ENCODE measurements around the gene PCNX4.

Gene PCNX4

GRCh38 chr14:60211153-60211552 is 119.4 kb downstream of the PCNX4 start:
- TF ChIP-seq CTCF (IDR thresholded peaks at IDR 0.05; ENCODE audit: control insufficient read depth, extremely low read depth, insufficient read depth), result no peak
- no peak overlapping the region for H3K4me3 ChIP-seq (ENCODE audit: low read depth, low read length)
- no peak for DNase-seq (ENCODE audit: low read depth)

GRCh38 chr14:60212503-60213371 is 121.0 kb downstream of the PCNX4 start:
- no peak for TF ChIP-seq CTCF (IDR thresholded peaks at IDR 0.05; ENCODE audit: control insufficient read depth, extremely low read depth, insufficient read depth)
- no peak overlapping the region for H3K4me3 ChIP-seq (ENCODE audit: low read depth, low read length)
- DNase-seq (ENCODE audit: low read depth), result no peak

GRCh38 chr14:60214003-60214402 is 122.3 kb downstream of the PCNX4 start:
- DNase-seq (ENCODE audit: low read depth), result no peak
- no peak overlapping the region for H3K4me3 ChIP-seq (ENCODE audit: low read depth, low read length)
- no peak for TF ChIP-seq CTCF (IDR thresholded peaks at IDR 0.05; ENCODE audit: control insufficient read depth, extremely low read depth, insufficient read depth)

- no peak for DNase-seq (ENCODE audit: low read depth)
- TF ChIP-seq CTCF (IDR thresholded peaks at IDR 0.05; ENCODE audit: control insufficient read depth, extremely low read depth, insufficient read depth), result no peak
- no peak overlapping the region for H3K4me3 ChIP-seq (ENCODE audit: low read depth, low read length)
These were observed 122.8 kb downstream of the PCNX4 start for GRCh38 chr14:60214415-60215126.

GRCh38 chr14:60215127-60215444 is 123.4 kb downstream of the PCNX4 start:
- DNase-seq (ENCODE audit: low read depth), result no peak
- no peak overlapping the region for H3K4me3 ChIP-seq (ENCODE audit: low read depth, low read length)
- TF ChIP-seq CTCF (IDR thresholded peaks at IDR 0.05; ENCODE audit: control insufficient read depth, extremely low read depth, insufficient read depth), result no peak

- TF ChIP-seq CTCF (IDR thresholded peaks at IDR 0.05; ENCODE audit: control insufficient read depth, extremely low read depth, insufficient read depth), result no peak
- no peak for DNase-seq (ENCODE audit: low read depth)
- H3K4me3 ChIP-seq (ENCODE audit: low read depth, low read length), result no peak overlapping the region
These were observed 124.0 kb downstream of the PCNX4 start for GRCh38 chr14:60215520-60216420.

All from LNCaP clone FGC (cell line).